ENCODE measurements around the gene CHST1. TPM values are rescaled to one million over a fixed set of nuclear protein-coding genes. Genes with fewer than 3 reads are reported as not detected.

Gene CHST1
- total and polyA plus RNA-seq, 7 experiments from 2014 or later: not detected

DNA sequence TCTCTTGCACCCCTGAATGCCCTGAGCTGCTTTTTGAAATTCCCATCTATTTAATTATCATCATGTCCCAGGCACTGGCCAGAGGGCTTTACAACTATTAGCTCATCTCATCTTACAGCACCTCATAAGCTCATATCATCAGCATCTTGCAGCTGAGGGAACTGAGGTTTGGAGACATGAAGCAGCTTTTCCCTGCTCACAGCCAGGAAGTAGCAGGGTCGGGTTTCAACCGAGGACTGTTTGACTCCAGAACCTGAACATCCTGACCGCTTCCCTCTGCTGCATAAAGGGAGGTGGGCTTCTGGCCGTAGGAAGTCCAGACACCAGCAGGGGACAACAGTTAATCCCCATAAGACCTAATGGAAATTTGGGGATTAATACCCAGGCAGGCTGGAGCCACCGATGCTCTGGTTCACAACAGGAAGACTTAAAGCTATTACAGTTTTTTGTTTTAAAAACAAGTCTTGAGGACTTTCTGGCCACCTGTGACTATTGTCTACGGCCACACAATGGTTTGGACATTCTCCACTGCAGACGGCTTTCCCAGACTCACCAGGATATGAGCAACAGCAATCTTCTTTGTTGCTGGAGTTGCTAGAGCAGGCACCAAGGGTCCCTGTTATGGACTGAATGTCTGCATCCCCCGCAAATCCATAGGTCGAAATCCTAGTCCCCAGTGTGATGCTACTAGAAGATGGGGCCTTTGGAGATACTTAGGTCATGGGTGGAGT, 47.4 kb downstream of the CHST1 start:
- intact Hi-C loops (cut with micrococcal nuclease): no loop called here
- Mint-ChIP-seq H3K27me3 (peaks cover 8 to 46% (median 25%) of the 10 kb centered on the region in 5 donors), H3K9me3 (peaks cover 0 to 20% (median 9%) of the 10 kb centered on the region in 11 donors), H3K36me3 (peaks cover 0 to 4% (median 0%) of the 10 kb centered on the region in 5 donors), H3K4me3 (no peak overlapping the region), H3K27ac (no peak overlapping the region), H3K4me1 (no peaks in the 10 kb centered on the region)
- ChIA-PET POLR2A (no interaction called here), CTCF (no interaction called here)
- DNase-seq: no peak
- no peaks in the 10 kb centered on the region for H3K36me3 ChIP-seq (ENCODE audit: control insufficient read depth in 2 of 3, insufficient read depth in 3 of 3, low read length in 3 of 3)
- no peaks in the 10 kb centered on the region for H3K27me3 ChIP-seq (ENCODE audit: control insufficient read depth in 2 of 2, insufficient read depth in 2 of 2, low read length in 2 of 2)
- no peaks in the 10 kb centered on the region for H3K4me1 ChIP-seq (ENCODE audit: control insufficient read depth in 2 of 2, insufficient read depth in 2 of 2, low read length in 2 of 2)
- H3K4me3 ChIP-seq (ENCODE audit: low read length): no peak overlapping the region
- H3K9me3 ChIP-seq (ENCODE audit: control insufficient read depth in 2 of 3, low read length in 3 of 3): peaks cover 0 to 16% (median 0%) of the 10 kb centered on the region in 3 experiments
- no peak overlapping the region for H3K27ac ChIP-seq (ENCODE audit: low read depth, low read length)
- ATAC-seq: no peak

- H3K4me3 ChIP-seq (ENCODE audit: low read length): no peak overlapping the region
- intact Hi-C loops (cut with micrococcal nuclease): no loop called here
- H3K4me1 ChIP-seq (ENCODE audit: control insufficient read depth in 2 of 2, insufficient read depth in 2 of 2, low read length in 2 of 2): no peaks in the 10 kb centered on the region
- Mint-ChIP-seq H3K4me3 (no peak overlapping the region), H3K9me3 (peaks cover 0 to 18% (median 9%) of the 10 kb centered on the region in 11 donors), H3K27me3 (peaks cover 9 to 36% (median 25%) of the 10 kb centered on the region in 5 donors), H3K27ac (no peak overlapping the region), H3K4me1 (no peaks in the 10 kb centered on the region), H3K36me3 (peaks cover 0 to 4% (median 0%) of the 10 kb centered on the region in 5 donors)
- ChIA-PET POLR2A (no interaction called here), CTCF (no interaction called here)
- no peak for ATAC-seq
- no peak for DNase-seq
- H3K27me3 ChIP-seq (ENCODE audit: control insufficient read depth in 2 of 2, insufficient read depth in 2 of 2, low read length in 2 of 2): no peaks in the 10 kb centered on the region
- H3K9me3 ChIP-seq (ENCODE audit: control insufficient read depth in 2 of 3, low read length in 3 of 3): peaks cover 0 to 16% (median 0%) of the 10 kb centered on the region in 3 experiments
- no peak overlapping the region for H3K27ac ChIP-seq (ENCODE audit: low read depth, low read length)
- no peaks in the 10 kb centered on the region for H3K36me3 ChIP-seq (ENCODE audit: control insufficient read depth in 2 of 3, insufficient read depth in 3 of 3, low read length in 3 of 3)
Observed at GRCh38 chr11:45616802-45617549, 48.4 kb downstream of the CHST1 start.

DNA sequence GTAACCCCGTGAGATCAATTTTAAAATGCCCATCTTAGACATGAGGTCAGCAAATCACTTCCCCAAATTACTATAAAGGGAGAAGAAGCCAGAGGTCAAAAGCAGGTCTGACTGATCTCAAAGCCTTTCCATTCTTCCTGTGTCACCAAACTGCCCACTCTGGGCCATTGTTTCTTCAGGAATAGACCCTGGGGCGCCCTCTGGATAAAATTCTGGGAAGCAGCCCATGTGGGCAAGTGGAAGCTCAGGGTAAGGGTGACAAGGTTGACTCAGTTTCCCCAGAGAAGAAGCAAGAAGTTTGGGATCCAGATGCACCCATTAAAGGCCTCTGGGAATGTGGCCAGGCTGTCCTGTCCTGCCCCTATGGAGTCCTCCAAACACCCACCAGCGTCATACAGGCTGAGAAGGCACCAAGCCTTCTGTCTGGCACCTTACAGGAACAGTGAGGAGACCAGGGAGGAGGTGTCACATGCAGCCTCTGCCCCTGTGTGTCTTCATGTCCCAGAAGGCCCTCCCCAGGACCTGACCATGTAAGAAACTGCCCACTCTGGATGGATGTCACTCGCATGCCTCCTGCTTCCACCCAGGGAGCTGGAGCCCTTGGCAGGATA, 50.1 kb downstream of the CHST1 start:
- peaks cover 9 to 39% (median 32%) of the 10 kb centered on the region in 5 donors for H3K27me3 Mint-ChIP-seq
- H3K4me3 Mint-ChIP-seq: no peak overlapping the region
- Histone ChIP-seq H3K9me3 (ENCODE audit: control insufficient read depth in 2 of 3, low read length in 3 of 3) (peaks cover 0 to 2% (median 0%) of the 10 kb centered on the region in 3 experiments), H3K27me3 (ENCODE audit: control insufficient read depth in 2 of 2, insufficient read depth in 2 of 2, low read length in 2 of 2) (no peaks in the 10 kb centered on the region), H3K4me3 (ENCODE audit: low read length) (no peak overlapping the region), H3K36me3 (ENCODE audit: control insufficient read depth in 2 of 3, insufficient read depth in 3 of 3, low read length in 3 of 3) (no peaks in the 10 kb centered on the region), H3K27ac (ENCODE audit: low read depth, low read length) (no peak overlapping the region), H3K4me1 (ENCODE audit: control insufficient read depth in 2 of 2, insufficient read depth in 2 of 2, low read length in 2 of 2) (no peaks in the 10 kb centered on the region)
- no peak for DNase-seq
- intact Hi-C loops (cut with micrococcal nuclease): no loop called here
- H3K27ac Mint-ChIP-seq: no peak overlapping the region
- H3K36me3 Mint-ChIP-seq: no peaks in the 10 kb centered on the region
- ChIA-PET CTCF (no interaction called here), POLR2A (no interaction called here)
- H3K4me1 Mint-ChIP-seq: no peaks in the 10 kb centered on the region
- no peak for ATAC-seq
- peaks cover 0 to 12% (median 2%) of the 10 kb centered on the region in 11 donors for H3K9me3 Mint-ChIP-seq

GRCh38 chr11:45614196-45614828, 51.1 kb downstream of the CHST1 start:
- H3K9me3 Mint-ChIP-seq: peaks cover 0 to 3% (median 1%) of the 10 kb centered on the region in 11 donors
- no peaks in the 10 kb centered on the region for H3K36me3 Mint-ChIP-seq
- H3K27me3 Mint-ChIP-seq: peaks cover 9 to 40% (median 33%) of the 10 kb centered on the region in 5 donors
- Histone ChIP-seq H3K4me1 (ENCODE audit: control insufficient read depth in 2 of 2, insufficient read depth in 2 of 2, low read length in 2 of 2) (no peaks in the 10 kb centered on the region), H3K27ac (ENCODE audit: low read depth, low read length) (no peak overlapping the region), H3K27me3 (ENCODE audit: control insufficient read depth in 2 of 2, insufficient read depth in 2 of 2, low read length in 2 of 2) (no peaks in the 10 kb centered on the region), H3K4me3 (ENCODE audit: low read length) (no peak overlapping the region), H3K9me3 (ENCODE audit: control insufficient read depth in 2 of 3, low read length in 3 of 3) (no peaks in the 10 kb centered on the region), H3K36me3 (ENCODE audit: control insufficient read depth in 2 of 3, insufficient read depth in 3 of 3, low read length in 3 of 3) (no peaks in the 10 kb centered on the region)
- no peak overlapping the region for H3K27ac Mint-ChIP-seq
- ChIA-PET POLR2A (no interaction called here), CTCF (no interaction called here)
- ATAC-seq: no peak
- no peak overlapping the region for H3K4me3 Mint-ChIP-seq
- H3K4me1 Mint-ChIP-seq: no peaks in the 10 kb centered on the region
- intact Hi-C loops (cut with micrococcal nuclease): no loop called here
- no peak for DNase-seq

GRCh38 chr11:45610627-45611026, 54.8 kb downstream of the CHST1 start:
- Mint-ChIP-seq H3K4me3 (no peak overlapping the region), H3K9me3 (peaks cover 0 to 6% (median 0%) of the 10 kb centered on the region in 11 donors), H3K27me3 (peaks cover 6 to 40% (median 33%) of the 10 kb centered on the region in 5 donors), H3K4me1 (no peaks in the 10 kb centered on the region), H3K36me3 (no peaks in the 10 kb centered on the region), H3K27ac (no peak overlapping the region)
- DNase-seq (no peak), ATAC-seq (no peak)
- POLR2A ChIA-PET: no interaction called here
- Histone ChIP-seq H3K4me1 (ENCODE audit: control insufficient read depth in 2 of 2, insufficient read depth in 2 of 2, low read length in 2 of 2) (no peaks in the 10 kb centered on the region), H3K9me3 (ENCODE audit: control insufficient read depth in 2 of 3, low read length in 3 of 3) (no peaks in the 10 kb centered on the region), H3K36me3 (ENCODE audit: control insufficient read depth in 2 of 3, insufficient read depth in 3 of 3, low read length in 3 of 3) (no peaks in the 10 kb centered on the region), H3K27ac (ENCODE audit: low read depth, low read length) (no peak overlapping the region), H3K27me3 (ENCODE audit: control insufficient read depth in 2 of 2, insufficient read depth in 2 of 2, low read length in 2 of 2) (no peaks in the 10 kb centered on the region), H3K4me3 (ENCODE audit: low read length) (no peak overlapping the region)
- CTCF ChIA-PET: no interaction called here
- intact Hi-C loops (cut with micrococcal nuclease): no loop called here

- CTCF ChIA-PET: no interaction called here
- POLR2A ChIA-PET: no interaction called here
- ATAC-seq (no peak), DNase-seq (no peak)
- peaks cover 12 to 45% (median 38%) of the 10 kb centered on the region in 5 donors for H3K27me3 Mint-ChIP-seq
- intact Hi-C loops (cut with micrococcal nuclease): no loop called here
- Histone ChIP-seq H3K36me3 (ENCODE audit: control insufficient read depth in 2 of 3, insufficient read depth in 3 of 3, low read length in 3 of 3) (no peaks in the 10 kb centered on the region), H3K27me3 (ENCODE audit: control insufficient read depth in 2 of 2, insufficient read depth in 2 of 2, low read length in 2 of 2) (no peaks in the 10 kb centered on the region), H3K27ac (ENCODE audit: low read depth, low read length) (no peak overlapping the region), H3K4me3 (ENCODE audit: low read length) (no peak overlapping the region), H3K4me1 (ENCODE audit: control insufficient read depth in 2 of 2, insufficient read depth in 2 of 2, low read length in 2 of 2) (no peaks in the 10 kb centered on the region), H3K9me3 (ENCODE audit: control insufficient read depth in 2 of 3, low read length in 3 of 3) (no peaks in the 10 kb centered on the region)
- peaks cover 0 to 6% (median 0%) of the 10 kb centered on the region in 11 donors for H3K9me3 Mint-ChIP-seq
- no peak overlapping the region for H3K27ac Mint-ChIP-seq
- H3K4me1 Mint-ChIP-seq: no peaks in the 10 kb centered on the region
- no peaks in the 10 kb centered on the region for H3K36me3 Mint-ChIP-seq
- no peak overlapping the region for H3K4me3 Mint-ChIP-seq
Observed at GRCh38 chr11:45609902-45610301, 55.5 kb downstream of the CHST1 start.

Measured in naive thymus-derived CD4-positive, alpha-beta T cell (primary cell).